ENCODE results near the gene PLEK2.
"Not testable (repeated sequence)": the region's sequence is repeated elsewhere in the genome, so short reads cannot be mapped to it uniquely, and the experiment has no call there.

Gene PLEK2, protein sequence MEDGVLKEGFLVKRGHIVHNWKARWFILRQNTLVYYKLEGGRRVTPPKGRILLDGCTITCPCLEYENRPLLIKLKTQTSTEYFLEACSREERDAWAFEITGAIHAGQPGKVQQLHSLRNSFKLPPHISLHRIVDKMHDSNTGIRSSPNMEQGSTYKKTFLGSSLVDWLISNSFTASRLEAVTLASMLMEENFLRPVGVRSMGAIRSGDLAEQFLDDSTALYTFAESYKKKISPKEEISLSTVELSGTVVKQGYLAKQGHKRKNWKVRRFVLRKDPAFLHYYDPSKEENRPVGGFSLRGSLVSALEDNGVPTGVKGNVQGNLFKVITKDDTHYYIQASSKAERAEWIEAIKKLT

DNA sequence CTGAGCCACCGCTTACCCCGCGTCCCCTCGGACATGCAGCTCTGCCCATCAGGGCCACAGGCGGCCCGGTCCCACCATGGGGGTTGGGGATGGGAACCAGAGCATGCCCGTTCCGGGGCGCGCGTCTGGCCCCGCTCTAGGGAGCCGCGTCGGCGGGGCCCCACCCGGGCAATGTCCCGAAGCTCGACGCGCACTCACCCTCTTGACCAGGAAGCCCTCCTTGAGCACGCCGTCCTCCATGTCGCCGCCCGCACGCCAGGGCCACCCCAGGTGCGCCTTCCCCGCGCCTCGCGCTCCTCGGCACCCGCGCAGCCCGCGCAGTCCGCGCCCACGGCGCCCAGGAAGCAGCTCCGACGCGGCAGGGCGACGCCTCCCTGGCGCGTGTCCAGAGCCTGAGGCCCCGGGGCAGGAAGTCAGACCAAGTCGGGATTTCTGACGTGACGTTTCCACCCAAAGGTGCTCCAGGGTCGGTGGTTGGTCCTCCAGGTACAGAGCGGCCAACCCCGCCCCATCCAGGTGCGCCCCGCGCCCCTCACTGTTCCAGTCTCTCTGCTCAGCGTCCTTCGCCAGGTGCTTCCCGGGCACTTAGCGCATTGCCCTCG lies at the start of gene PLEK2:
TSS of gene PLEK2 (minus strand) at position 346 of the 602 bp plus-strand sequence. CDS start at position 240, 106 bp downstream.
- in situ Hi-C loops (cut with HindIII; ENCODE audit: low sequenced_read_pairs), result no loop called here
- TF ChIP-seq, protein P1, sequence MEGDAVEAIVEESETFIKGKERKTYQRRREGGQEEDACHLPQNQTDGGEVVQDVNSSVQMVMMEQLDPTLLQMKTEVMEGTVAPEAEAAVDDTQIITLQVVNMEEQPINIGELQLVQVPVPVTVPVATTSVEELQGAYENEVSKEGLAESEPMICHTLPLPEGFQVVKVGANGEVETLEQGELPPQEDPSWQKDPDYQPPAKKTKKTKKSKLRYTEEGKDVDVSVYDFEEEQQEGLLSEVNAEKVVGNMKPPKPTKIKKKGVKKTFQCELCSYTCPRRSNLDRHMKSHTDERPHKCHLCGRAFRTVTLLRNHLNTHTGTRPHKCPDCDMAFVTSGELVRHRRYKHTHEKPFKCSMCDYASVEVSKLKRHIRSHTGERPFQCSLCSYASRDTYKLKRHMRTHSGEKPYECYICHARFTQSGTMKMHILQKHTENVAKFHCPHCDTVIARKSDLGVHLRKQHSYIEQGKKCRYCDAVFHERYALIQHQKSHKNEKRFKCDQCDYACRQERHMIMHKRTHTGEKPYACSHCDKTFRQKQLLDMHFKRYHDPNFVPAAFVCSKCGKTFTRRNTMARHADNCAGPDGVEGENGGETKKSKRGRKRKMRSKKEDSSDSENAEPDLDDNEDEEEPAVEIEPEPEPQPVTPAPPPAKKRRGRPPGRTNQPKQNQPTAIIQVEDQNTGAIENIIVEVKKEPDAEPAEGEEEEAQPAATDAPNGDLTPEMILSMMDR (IDR thresholded peaks at IDR 0.05; ENCODE audit: low read depth, low read length, missing control alignments), result no peak
- no peak for DNase-seq (ENCODE audit: low read depth)
- H3K4me3 ChIP-seq (ENCODE audit: low read depth, low read length), result peak within 1 kb of the TSS; percentile 42

DNA sequence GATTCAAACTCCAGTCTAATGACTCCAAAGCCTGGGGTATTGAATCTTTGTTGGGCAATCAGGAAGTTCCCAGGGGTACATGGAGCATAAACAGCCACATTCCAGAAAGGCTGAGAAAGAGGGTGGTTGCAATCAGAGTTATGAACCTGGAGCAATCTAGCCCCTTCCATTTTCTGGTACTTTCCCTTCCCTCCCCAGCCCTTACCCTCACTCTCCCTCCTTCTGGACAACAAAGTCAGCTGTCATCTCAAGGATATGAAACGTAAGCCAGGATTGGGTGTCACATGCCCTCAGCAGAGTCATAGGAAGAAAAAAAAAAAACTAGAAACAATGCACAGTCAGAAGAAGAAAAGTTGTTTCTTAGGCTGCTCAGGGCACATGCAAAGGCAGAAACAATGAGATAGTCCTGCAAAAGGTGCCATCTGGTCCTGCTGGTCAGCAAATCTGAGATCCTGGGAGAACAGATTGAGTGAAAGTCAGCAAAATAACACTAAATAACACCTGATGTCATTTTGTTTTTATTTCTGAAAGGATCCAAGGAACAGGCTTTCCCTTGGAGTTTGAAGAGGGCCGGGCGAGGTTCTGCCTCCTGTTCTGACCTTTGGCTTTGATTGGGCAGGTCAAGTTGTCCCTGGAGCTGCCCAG lies 49.5 kb upstream of the PLEK2 start:
- no peak for DNase-seq (ENCODE audit: low read depth)
- no peak overlapping the region for H3K4me3 ChIP-seq (ENCODE audit: low read depth, low read length)
- TF ChIP-seq, protein P1 (IDR thresholded peaks at IDR 0.05; ENCODE audit: low read depth, low read length, missing control alignments), result no peak
- in situ Hi-C loops (cut with HindIII; ENCODE audit: low sequenced_read_pairs), result no loop called here

DNA sequence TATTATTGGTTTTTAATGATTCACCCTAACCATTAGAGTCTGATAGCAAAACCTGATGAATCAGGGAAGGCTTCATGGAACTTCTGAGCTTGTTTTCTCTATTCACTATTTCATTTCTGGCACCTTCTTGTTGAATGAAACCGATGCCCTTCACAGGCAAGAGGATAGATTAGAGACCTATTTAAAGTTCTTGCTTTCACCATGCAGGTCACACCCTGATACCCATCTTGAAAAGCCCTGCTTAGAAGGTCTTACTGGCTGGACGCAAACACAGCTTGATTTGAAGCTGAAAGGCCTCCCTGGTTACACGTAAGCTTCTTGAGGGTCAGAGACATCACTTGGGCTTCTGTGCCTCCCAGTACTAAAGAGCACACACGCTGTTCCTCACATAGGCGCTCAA lies 47.4 kb upstream of the PLEK2 start:
- no peak overlapping the region for H3K4me3 ChIP-seq (ENCODE audit: low read depth, low read length)
- in situ Hi-C loops (cut with HindIII; ENCODE audit: low sequenced_read_pairs), result no loop called here
- TF ChIP-seq, protein P1 (IDR thresholded peaks at IDR 0.05; ENCODE audit: low read depth, low read length, missing control alignments), result no peak
- DNase-seq (ENCODE audit: low read depth), result no peak

DNA sequence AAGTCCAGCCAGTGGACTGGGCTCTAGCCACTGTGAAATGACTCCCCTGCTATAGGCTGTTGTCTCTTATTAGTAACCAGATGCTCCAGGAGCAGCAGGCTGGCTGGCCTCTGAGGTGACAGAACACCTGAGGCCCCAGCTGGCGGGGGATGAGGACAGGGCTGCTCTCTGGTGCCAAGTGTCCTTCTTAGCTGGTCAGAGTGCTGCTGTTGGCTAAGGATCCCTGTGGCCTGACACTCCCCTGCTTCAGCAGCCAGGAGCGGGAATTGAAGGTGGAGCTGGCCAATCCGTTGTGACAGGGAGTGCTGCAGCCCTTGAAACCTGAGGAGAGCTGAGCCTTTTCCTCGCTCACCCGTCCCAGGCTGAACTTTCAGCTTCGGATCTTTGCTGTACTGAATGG lies 45.8 kb upstream of the PLEK2 start:
- DNase-seq (ENCODE audit: low read depth), result no peak
- TF ChIP-seq, protein P1 (IDR thresholded peaks at IDR 0.05; ENCODE audit: low read depth, low read length, missing control alignments), result no peak
- in situ Hi-C loops (cut with HindIII; ENCODE audit: low sequenced_read_pairs), result no loop called here
- no peak overlapping the region for H3K4me3 ChIP-seq (ENCODE audit: low read depth, low read length)

DNA sequence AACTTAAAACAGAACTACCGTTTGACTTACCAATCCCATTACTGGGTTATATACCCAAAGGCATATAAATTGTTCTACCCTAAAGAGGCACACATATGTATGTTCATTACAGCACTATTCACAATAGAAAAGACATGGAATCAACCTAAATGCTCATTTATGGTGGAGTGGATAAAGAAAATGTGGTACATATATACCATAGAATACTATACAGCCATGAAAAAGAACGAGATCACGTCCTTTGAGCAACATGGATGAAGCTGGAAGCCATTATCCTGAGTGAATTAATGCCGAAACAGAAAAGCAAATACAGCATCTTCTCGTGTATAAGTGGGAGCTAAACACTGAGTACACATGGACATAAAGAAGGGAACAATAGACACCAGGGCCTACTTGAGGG lies 44.8 kb upstream of the PLEK2 start:
- DNase-seq (ENCODE audit: low read depth), result no peak
- TF ChIP-seq, protein P1 (IDR thresholded peaks at IDR 0.05; ENCODE audit: low read depth, low read length, missing control alignments), result no peak
- in situ Hi-C loops (cut with HindIII; ENCODE audit: low sequenced_read_pairs), result no loop called here
- no peak overlapping the region for H3K4me3 ChIP-seq (ENCODE audit: low read depth, low read length)

DNA sequence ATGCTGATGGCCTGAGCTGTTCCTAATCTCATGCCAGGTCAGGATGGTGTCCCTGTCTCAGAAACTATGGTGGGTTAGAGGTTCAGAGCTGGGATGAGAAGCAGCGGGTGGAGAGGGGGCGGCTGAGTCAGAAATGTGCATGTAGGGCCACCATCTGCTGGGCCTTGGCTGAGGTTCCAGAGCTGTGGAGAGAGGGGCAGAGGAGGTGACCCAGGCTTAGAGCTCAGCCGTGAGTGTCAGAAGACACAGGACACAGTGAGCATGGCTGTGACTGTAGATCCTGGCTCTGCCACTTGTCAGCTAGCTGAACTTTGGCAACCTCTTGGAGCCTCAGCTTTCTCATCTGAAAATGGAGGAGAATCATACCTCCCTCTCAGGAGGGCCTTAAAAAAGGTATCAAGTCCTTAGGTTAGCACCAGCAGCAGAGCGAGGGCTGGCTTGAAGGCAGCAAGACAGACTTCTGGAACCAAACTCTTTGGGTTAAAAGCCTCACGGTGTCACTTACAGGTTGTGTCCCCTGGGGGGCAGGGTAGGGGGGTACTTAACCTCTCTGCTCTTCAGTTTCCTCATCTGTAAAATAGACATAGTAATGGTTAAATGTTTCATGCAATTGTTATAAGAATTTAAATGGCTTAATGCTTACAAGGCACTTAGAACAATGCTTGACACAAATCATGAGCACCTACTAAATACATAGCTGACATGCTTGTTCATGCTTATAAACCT lies 41.8 kb upstream of the PLEK2 start:
- H3K4me3 ChIP-seq (ENCODE audit: low read depth, low read length), result no peak overlapping the region
- no peak for DNase-seq (ENCODE audit: low read depth)
- TF ChIP-seq, protein P1 (IDR thresholded peaks at IDR 0.05; ENCODE audit: low read depth, low read length, missing control alignments), result no peak
- in situ Hi-C loops (cut with HindIII; ENCODE audit: low sequenced_read_pairs), result no loop called here

DNA sequence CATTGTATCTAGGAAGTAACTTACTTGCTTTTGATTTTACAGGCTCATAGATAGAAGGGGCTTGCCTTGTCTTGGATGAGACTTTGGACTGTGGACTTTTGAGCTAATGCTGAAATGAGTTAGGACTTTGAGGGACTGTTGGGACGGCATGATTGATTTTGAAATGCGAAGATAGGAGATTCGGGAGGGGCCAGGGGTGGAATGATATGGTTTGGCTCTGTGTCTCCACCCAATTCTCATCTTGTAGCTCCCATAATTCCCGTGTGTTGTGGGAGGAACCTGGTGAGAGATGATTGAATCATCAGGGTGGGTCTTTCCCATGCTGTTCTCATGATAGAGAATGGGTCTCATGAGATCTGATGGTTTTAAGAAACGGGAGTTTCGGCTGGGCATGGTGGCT lies 39.7 kb upstream of the PLEK2 start:
- DNase-seq (ENCODE audit: low read depth); H3K4me3 ChIP-seq (ENCODE audit: low read depth, low read length); in situ Hi-C loops (cut with HindIII; ENCODE audit: low sequenced_read_pairs): not testable (repeated sequence)

Measured in astrocyte of the cerebellum (primary cell).